ENCODE results near the gene AAMP.
"Not testable (repeated sequence)": the region's sequence is repeated elsewhere in the genome, so short reads cannot be mapped to it uniquely, and the experiment has no call there.

The AAMP gene

DNA sequence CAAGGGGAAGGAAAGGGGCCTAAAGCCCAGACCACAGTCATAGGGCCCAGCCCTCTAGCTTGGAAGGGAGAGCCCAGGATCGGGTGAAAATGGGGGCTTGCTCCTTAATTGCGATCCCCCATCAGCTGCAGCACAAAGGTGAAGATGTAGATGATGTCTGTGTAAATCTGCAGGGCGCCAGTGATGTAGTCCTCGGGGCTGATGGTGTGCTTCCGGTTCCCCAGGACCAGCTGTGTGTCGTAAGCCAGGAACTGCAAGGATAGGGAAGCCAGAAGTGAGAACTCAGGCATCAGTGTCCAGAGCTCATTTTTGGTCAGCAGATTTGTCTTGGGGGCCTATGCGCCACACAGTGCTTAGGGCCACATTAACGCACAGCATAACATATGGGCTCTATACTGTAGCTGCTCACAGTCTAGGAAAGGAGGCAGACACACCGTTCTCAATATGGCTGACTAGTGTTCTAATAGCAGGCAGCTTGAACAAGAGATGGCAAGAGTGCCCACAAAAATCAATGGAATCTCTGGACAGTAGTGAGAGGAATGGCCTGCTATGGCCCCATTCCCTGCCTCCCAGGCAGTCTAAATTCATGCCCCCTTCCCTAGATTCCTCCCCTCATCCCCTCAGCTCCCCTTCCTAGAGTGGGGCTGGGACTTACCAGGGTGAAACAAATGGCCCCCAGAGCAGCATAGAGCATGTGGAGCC lies 5.6 kb upstream of the AAMP start:
- DNase-seq (ENCODE audit: low spot score): no peak

DNA sequence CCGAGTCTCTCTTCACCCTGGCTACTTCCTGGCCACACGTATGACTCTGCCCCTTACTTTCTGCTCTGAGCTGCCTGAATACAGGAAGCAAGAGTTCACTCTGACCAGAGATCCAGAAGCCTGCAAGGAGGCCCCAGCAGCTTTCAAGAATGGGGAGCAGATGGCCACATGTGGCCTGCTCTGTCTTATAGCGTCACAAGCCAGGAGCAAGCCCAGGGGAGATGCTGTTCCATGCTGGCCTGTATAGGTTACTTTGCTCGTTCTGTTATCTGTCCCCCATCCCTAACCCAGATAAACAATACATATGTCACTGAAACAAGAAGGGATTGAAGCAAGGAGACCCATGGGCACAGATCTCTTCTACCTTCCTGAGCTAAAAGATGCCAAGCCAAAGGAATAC lies 4.6 kb upstream of the AAMP start:
- DNase-seq (ENCODE audit: low spot score): no peak

- no peak for DNase-seq (ENCODE audit: low spot score)
These were observed 3.9 kb upstream of the AAMP start for GRCh38 chr2:218273908-218274249.

DNA sequence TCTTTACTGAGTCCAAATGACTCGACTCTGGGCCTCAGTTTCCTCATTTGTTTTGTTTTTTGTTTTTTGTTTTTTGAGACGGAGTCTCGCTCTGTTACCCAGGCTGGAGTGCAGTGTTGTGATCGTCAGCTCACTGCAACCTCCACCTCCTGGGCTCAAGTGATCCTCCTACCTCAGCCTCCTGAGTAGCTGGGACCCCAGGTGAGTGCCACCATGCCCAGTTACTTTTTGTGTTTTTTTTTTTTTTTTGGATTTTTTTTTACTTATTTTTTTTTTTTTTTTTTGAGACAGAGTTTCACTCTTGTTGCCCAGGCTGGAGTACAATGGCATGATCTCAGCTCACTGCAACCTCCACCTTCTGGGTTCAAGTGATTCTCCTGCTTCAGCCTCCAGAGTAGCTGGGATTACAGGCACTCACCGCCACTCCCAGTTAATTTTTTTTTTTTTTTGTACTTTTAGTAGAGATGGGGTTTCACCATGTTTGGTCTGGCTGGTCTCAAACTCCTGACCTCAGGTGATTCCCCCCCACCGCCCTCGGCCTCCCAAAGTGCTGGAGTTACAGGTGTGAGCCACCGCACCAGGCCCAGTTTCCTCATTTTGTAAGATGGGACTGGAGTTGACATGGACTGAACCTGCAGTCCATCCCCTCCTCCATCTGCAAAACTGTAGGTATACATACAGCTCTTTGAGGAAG lies 3.4 kb upstream of the AAMP start:
- DNase-seq (ENCODE audit: low spot score): not testable (repeated sequence)

GRCh38 chr2:218272531-218273212 lies 2.7 kb upstream of the AAMP start:
- DNase-seq (ENCODE audit: low spot score): peak; percentile 93

- DNase-seq (ENCODE audit: low spot score): no peak
These were observed 2.1 kb upstream of the AAMP start for GRCh38 chr2:218271865-218272530.

- peak; percentile 20 for DNase-seq (ENCODE audit: low spot score)
These were observed 1.5 kb upstream of the AAMP start for GRCh38 chr2:218271487-218271797.

DNA sequence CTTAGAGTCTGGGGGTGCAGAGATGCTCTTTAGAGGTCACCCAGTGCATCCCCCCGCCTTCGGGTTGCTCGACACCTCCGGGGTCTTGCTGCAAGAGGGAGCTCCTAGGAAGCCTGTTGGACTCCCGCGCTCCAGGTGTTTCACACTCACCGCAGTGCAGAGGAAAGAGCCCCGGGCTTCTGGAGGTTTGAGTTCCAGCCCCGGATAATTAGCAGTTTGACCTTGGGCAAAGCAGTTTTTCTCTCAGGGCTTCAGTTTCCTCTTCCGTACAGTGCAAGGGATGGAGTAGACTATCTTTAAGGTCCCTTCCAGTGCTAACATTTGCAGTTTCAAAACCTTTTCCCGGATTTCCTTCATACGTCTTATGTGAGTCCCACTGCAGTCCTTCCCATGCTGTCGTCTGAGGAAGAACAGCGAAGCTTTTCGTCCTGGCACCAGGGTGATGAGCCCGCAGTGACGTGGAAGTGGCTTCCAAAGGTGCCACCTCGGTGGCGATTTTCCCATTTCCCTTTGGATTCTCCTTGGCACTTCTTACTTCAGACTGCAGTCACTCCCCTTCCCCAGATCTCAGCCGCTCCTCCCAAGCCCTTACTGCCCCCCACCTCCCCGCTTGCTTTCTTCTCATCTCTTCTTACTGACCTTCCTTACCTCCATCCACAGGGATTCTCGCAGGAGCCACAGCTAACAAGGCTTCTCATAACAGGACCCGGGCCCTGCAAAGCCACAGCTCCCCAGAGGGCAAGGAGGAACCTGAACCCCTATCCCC lies 967 bp upstream of the AAMP start:
- DNase-seq (ENCODE audit: low spot score): peak; percentile 54

DNA sequence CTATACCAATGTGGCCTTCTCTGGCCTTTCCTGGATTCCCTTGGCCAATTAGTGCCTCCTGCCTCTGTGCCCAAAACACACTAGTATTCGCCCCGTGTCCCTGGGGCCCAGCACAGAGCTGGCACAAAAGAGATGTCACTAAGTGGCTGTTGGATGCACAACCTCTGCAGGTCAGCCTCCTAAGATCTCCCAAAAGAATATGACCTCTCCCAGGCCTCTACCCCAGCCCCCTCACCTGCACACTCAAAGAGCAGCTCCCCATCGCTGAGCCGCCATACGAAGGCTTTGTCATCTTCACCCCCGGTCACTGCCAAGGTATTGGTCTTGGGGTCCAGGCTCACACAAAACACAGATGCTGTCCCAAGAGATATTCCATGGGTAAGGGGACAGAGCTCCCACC lies 2.7 kb downstream of the AAMP start:
- no peak for DNase-seq (ENCODE audit: low spot score)

DNA sequence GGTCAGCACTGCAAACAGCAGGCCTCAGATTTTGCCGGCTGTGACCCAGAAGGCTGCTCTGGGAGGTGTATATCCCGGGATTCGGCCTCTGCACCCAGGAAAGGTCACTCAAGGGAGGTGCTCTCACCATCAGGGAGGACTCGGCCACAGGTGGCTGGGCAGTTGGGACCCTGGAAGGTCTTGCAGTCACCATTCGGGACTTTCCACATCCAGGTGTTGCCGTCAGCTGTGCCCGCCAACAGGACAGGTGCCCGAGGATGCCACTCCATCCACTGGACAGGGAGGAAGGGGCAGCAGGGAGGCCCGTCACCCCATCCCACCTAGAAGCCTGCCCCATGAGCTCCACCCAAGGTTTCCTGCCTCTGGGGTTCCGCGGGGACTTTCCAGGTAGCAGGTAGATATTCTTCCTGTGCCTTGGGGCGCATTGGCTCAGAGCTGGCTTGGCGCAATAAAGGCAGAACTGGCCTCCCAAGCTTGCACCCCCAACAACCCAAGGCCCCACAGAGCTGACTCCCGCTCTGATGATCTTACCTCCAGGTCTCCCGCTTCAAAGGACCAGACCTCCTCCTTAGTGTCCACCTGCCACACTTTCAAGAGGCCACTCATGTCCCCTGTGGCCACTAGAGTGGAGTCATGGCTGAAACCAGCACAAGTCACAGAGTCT lies 3.5 kb downstream of the AAMP start:
- DNase-seq (ENCODE audit: low spot score): no peak

DNA sequence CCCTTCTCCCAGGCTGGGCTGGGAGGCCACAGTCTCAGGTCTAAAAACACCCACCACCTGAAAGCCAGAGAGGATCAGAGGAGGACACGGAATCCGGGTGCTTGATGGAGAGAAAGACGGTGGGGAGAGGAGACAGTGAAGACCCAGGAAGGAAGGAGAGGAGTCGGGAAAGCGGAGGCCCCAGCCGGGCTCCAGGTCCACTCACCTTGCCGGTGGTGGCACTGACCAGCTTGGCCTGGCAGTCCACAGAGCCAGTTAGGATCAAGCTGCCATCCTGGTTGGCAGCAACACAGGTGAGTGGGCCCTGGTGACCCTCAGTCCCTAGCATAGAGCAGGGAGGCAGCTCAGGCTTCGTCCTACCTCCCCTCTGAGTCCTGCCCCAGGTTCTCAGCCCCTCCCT lies 4.3 kb downstream of the AAMP start:
- no peak for DNase-seq (ENCODE audit: low spot score)

- no peak for DNase-seq (ENCODE audit: low spot score)
These were observed 5.0 kb downstream of the AAMP start for GRCh38 chr2:218264773-218265561.

DNA sequence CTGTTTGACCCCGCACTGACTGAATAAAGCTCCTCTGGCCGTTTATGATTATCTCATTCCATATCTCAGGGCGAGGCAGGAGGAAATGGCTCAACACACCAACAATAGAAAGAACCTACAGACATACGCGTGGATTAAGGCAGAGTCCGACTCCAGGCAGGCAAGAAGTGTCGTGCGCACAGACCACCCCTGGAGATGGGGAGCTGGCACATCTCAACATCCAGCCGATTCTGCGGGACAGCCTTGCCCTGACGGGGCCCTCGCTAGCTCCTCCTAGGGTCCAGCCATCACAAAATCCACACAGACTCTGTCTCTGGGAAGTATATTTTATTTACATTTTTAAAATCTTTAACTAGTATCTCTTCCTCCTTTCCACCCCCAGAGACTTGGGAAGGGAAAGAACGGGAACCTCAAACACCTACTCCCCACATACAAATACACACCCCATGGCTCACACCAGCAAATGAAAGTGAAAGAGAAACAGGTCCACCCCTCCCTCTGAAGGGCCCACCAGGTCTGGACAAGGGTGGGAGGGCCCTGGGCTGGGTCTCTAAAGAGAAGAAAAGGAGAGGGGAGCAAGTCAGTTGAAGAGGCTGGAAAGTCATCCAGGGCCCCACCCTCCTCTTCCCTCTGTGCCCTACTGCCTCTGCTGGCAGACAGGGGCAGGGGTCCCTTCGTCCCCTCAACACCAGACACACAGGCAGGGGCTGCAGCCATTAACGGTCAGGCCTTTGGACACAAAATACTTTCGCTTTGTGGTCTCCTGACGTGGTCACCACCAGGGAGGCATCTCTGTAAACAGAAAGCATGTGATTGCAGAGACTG lies 5.9 kb downstream of the AAMP start:
- DNase-seq (ENCODE audit: low spot score): no peak

DNA sequence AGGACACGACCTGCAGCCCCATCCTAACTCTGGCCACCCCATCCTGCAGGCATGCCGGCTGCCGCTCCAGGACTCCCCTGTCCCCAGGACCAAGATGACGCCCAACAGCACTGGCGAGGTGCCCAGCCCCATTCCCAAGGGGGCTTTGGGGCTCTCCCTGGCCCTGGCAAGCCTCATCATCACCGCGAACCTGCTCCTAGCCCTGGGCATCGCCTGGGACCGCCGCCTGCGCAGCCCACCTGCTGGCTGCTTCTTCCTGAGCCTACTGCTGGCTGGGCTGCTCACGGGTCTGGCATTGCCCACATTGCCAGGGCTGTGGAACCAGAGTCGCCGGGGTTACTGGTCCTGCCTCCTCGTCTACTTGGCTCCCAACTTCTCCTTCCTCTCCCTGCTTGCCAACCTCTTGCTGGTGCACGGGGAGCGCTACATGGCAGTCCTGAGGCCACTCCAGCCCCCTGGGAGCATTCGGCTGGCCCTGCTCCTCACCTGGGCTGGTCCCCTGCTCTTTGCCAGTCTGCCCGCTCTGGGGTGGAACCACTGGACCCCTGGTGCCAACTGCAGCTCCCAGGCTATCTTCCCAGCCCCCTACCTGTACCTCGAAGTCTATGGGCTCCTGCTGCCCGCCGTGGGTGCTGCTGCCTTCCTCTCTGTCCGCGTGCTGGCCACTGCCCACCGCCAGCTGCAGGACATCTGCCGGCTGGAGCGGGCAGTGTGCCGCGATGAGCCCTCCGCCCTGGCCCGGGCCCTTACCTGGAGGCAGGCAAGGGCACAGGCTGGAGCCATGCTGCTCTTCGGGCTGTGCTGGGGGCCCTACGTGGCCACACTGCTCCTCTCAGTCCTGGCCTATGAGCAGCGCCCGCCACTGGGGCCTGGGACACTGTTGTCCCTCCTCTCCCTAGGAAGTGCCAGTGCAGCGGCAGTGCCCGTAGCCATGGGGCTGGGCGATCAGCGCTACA lies 7.0 kb downstream of the AAMP start:
- no peak for DNase-seq (ENCODE audit: low spot score)

- DNase-seq (ENCODE audit: low spot score): no peak
These were observed 7.7 kb downstream of the AAMP start for GRCh38 chr2:218262237-218262600.

GRCh38 chr2:218261423-218262236 lies 8.3 kb downstream of the AAMP start:
- peak; percentile 33 for DNase-seq (ENCODE audit: low spot score)

DNA sequence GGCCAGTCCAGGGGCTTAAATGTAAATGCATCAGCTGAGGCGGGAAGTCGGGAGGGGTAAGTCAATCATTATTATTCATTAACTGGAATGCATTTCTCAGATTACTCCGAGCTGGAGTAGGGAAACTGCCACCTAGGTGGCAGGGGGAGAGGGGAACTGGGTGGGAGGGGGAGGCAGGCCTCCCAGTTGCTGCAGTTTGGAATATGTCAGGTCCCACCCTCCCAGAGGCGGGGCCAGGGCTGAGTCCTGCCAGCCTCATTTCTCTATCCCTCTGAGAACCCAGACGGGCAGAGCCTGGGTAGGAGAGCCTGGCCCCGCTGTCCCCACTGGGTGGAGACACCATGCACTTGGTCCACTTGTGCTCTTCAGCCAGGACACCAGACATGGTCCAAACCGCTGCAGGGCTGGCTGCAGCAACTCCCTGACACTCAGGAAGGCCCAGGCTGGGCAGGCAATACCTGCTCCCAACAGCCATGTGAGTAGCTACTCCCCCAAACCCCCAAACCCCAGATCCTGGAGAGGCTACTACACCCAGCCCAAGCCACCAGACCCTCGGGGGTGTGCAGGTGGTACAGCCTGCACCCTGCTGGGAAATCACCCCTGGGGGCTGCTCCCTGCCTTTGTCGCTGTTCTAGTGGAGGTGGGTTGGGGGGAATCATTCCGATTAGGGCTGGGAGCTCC lies 9.1 kb downstream of the AAMP start, which contains the start of gene GPBAR1:
GPBAR1 (plus strand) TSS at position 274 of the 681 bp plus-strand sequence. CDS start 1,710 bp downstream, outside the sequence.
- DNase-seq (ENCODE audit: low spot score): peak; percentile 69

Measured in kidney tubule cell (primary cell).